HFFc6 (cell line): ENCODE measurements around the gene KDM4C. TPM values are rescaled to one million over a fixed set of nuclear protein-coding genes. Genes with fewer than 3 reads are reported as not detected.

Experiments used
- DNase-seq: peaks from one replicate; pipeline ENCODE4 v3.0.0-alpha.2; 2018
- H3K27ac Mint-ChIP-seq: 2 replicates; pipeline ENCODE4 v1.8.0; 2020; ENCODE audit warnings: mild to moderate bottlenecking, mixed read lengths
- H3K27me3 Mint-ChIP-seq: 2 replicates; pipeline ENCODE4 v1.8.0; 2021; ENCODE audit warnings: mild to moderate bottlenecking, moderate library complexity, mixed read lengths; ENCODE audit not compliant: insufficient read depth
- H3K36me3 Mint-ChIP-seq: 2 replicates; pipeline ENCODE4 v1.8.0; 2021; ENCODE audit warnings: low read depth, mixed read lengths
- H3K4me1 Mint-ChIP-seq: 2 replicates; pipeline ENCODE4 v1.8.0; 2020; ENCODE audit warnings: low read depth, mixed read lengths
- H3K4me3 Mint-ChIP-seq: 2 replicates; pipeline ENCODE4 v1.8.0; 2020; ENCODE audit warnings: mild to moderate bottlenecking, moderate library complexity, mixed read lengths
- H3K9me3 Mint-ChIP-seq: 2 replicates; pipeline ENCODE4 v1.8.0; 2020; ENCODE audit warnings: mild to moderate bottlenecking, mixed read lengths
- CTCF ChIP-seq: fragments of 200-600 bp; sonication (generic); IDR thresholded peaks from 2 replicates; pipeline ENCODE4 v1.5.0; 2021; ENCODE audit warnings: antibody characterized with exemption, mild to moderate bottlenecking
- total RNA-seq, 6 experiments: library from RNA; stranded (reverse); fragmentation: NEBNext Ultra II Directional; extraction: Animal tissue kit (Norgen Biotek cat#: 25700); gene quantifications; 2 replicates in 1 of 6; 3 replicates in 5 of 6; pipeline ENCODE4 v1.2.3, GENCODE V29; 2021

The KDM4C gene
- total RNA-seq, 6 experiments from 2014 or later: 9.1 to 12.0 (median 11.1) TPM

- H3K4me1 Mint-ChIP-seq: peaks cover 16% of the 10 kb centered on the region
- no peak for TF ChIP-seq CTCF
- no peak overlapping the region for H3K27ac Mint-ChIP-seq
- no peak for DNase-seq
- H3K9me3 Mint-ChIP-seq: no peaks in the 10 kb centered on the region
- H3K27me3 Mint-ChIP-seq: no peaks in the 10 kb centered on the region; the same call in 1 of the 2 replicates
- H3K36me3 Mint-ChIP-seq: no peaks in the 10 kb centered on the region; the same call in 1 of the 2 replicates
- no peak overlapping the region for H3K4me3 Mint-ChIP-seq
Measured at GRCh38 chr9:6922124-6922676, 164.4 kb downstream of the KDM4C start.

- Mint-ChIP-seq H3K4me3 (no peak overlapping the region), H3K27me3 (no peaks in the 10 kb centered on the region; the same call in 1 of the 2 replicates), H3K9me3 (no peaks in the 10 kb centered on the region), H3K36me3 (no peaks in the 10 kb centered on the region; the same call in 1 of the 2 replicates), H3K4me1 (peaks cover 16% of the 10 kb centered on the region), H3K27ac (no peak overlapping the region)
- DNase-seq: no peak
- no peak for TF ChIP-seq CTCF
Measured at GRCh38 chr9:6922680-6923079, 164.9 kb downstream of the KDM4C start.

- no peak overlapping the region for H3K4me3 Mint-ChIP-seq
- no peaks in the 10 kb centered on the region; the same call in 1 of the 2 replicates for H3K27me3 Mint-ChIP-seq
- H3K27ac Mint-ChIP-seq: no peak overlapping the region
- no peak for TF ChIP-seq CTCF
- H3K36me3 Mint-ChIP-seq: no peaks in the 10 kb centered on the region; the same call in 1 of the 2 replicates
- no peak for DNase-seq
- H3K4me1 Mint-ChIP-seq: peaks cover 16% of the 10 kb centered on the region
- H3K9me3 Mint-ChIP-seq: no peaks in the 10 kb centered on the region
Measured at GRCh38 chr9:6923086-6923485, 165.3 kb downstream of the KDM4C start.

- H3K4me3 Mint-ChIP-seq: no peak overlapping the region
- H3K27me3 Mint-ChIP-seq: no peaks in the 10 kb centered on the region; the same call in 1 of the 2 replicates
- TF ChIP-seq CTCF: no peak
- H3K27ac Mint-ChIP-seq: no peak overlapping the region
- H3K36me3 Mint-ChIP-seq: no peaks in the 10 kb centered on the region; the same call in 1 of the 2 replicates
- DNase-seq: no peak
- H3K4me1 Mint-ChIP-seq: peaks cover 21% of the 10 kb centered on the region
- H3K9me3 Mint-ChIP-seq: no peaks in the 10 kb centered on the region
Measured at GRCh38 chr9:6924149-6924548, 166.4 kb downstream of the KDM4C start.

GRCh38 chr9:6924988-6925563, 167.3 kb downstream of the KDM4C start:
- no peaks in the 10 kb centered on the region; the same call in 1 of the 2 replicates for H3K36me3 Mint-ChIP-seq
- no peak overlapping the region for H3K27ac Mint-ChIP-seq
- no peaks in the 10 kb centered on the region for H3K9me3 Mint-ChIP-seq
- H3K27me3 Mint-ChIP-seq: no peaks in the 10 kb centered on the region; the same call in 1 of the 2 replicates
- H3K4me3 Mint-ChIP-seq: no peak overlapping the region
- TF ChIP-seq CTCF: no peak
- DNase-seq: no peak
- peaks cover 27% of the 10 kb centered on the region for H3K4me1 Mint-ChIP-seq
